ENCODE data around the gene LRIG2. TPM values are rescaled to one million over a fixed set of nuclear protein-coding genes. Genes with fewer than 3 reads are reported as not detected.

The LRIG2 gene
- total and polyA plus RNA-seq, 5 donors from 2014 or later, result 2.4 to 31.1 (median 5.8) TPM

DNA sequence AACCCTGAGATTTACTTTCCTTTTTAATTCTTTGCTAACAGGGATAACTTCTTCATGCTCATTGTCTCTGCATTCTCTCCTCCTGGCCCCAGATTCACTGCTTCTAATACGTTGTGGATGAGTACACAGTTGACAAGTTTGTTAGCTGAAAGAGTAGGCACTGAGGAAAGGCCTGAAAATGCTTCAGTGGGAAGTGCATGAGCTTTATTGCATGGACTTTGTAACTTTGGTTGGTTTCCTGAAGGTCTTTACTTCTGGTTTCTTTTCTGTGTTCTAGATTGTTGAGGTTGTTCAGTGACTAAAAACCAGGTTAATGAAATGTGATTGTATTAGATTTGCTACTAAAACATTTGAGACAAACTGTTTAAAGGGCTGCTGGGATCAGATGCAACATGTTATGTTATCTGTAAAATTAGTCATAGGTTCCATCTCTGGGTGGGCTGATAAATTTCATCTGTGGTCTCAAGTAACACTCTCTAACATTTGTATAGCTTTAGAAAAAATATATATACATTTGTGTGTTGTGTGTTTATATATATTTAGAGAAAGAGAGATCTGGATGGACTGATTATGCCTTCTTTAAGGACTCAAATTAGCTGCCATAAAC lies 19.1 kb downstream of the LRIG2 start:
- peaks cover 38% of the 10 kb centered on the region for H3K36me3 ChIP-seq (ENCODE audit: control insufficient read depth, insufficient read depth, low read length)
- peaks cover under 1% of the 10 kb centered on the region for H3K4me1 ChIP-seq (ENCODE audit: control insufficient read depth, insufficient read depth, low read length, poor library complexity, severe bottlenecking)
- Mint-ChIP-seq H3K27me3 (no peaks in the 10 kb centered on the region), H3K27ac (peak overlapping the region; percentile 12 to 75 (median 48)), H3K9me3 (no peaks in the 10 kb centered on the region), H3K36me3 (peaks cover 44% of the 10 kb centered on the region), H3K4me3 (no peak overlapping the region), H3K4me1 (peaks cover 27 to 40% (median 34%) of the 10 kb centered on the region in 4 donors)
- DNase-seq, result no peak
- no peak for ATAC-seq (ENCODE audit: low read depth in 2 of 2)
- H3K27ac ChIP-seq (ENCODE audit: insufficient read depth, low read length, poor library complexity, severe bottlenecking), result no peak overlapping the region
- H3K27me3 ChIP-seq (ENCODE audit: control insufficient read depth, insufficient read depth, low read length), result no peaks in the 10 kb centered on the region
- H3K9me3 ChIP-seq (ENCODE audit: control insufficient read depth in 2 of 2, low read length in 2 of 2), result no peaks in the 10 kb centered on the region
- no peak overlapping the region for H3K4me3 ChIP-seq (ENCODE audit: low read depth, low read length)

DNA sequence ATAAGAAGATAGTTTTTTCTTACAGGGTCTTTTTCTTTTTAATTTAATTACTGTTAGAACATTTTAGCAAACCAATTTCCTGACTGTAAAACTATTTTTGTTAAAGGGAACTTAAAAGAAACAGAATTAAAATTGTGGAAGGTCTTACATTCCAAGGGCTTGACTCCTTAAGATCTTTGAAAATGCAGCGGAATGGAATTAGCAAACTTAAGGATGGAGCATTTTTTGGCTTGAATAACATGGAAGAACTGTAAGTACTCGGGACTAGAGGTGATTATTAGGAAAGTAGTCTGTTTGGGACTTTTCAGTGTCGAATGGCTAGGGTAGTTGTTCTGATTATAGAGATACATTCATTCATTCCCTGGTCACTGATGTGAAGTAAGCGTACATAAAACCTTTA lies 21.5 kb downstream of the LRIG2 start:
- H3K9me3 ChIP-seq (ENCODE audit: control insufficient read depth in 2 of 2, low read length in 2 of 2), result no peaks in the 10 kb centered on the region
- DNase-seq, result no peak
- no peak overlapping the region for H3K4me3 Mint-ChIP-seq
- H3K4me1 Mint-ChIP-seq, result peaks cover 12 to 20% (median 17%) of the 10 kb centered on the region in 4 donors
- no peak for ATAC-seq (ENCODE audit: low read depth in 2 of 2)
- H3K36me3 Mint-ChIP-seq, result peaks cover 42% of the 10 kb centered on the region
- H3K4me1 ChIP-seq (ENCODE audit: control insufficient read depth, insufficient read depth, low read length, poor library complexity, severe bottlenecking), result no peaks in the 10 kb centered on the region
- H3K27me3 Mint-ChIP-seq, result no peaks in the 10 kb centered on the region
- H3K9me3 Mint-ChIP-seq, result no peaks in the 10 kb centered on the region
- no peak overlapping the region for H3K4me3 ChIP-seq (ENCODE audit: low read depth, low read length)
- no peaks in the 10 kb centered on the region for H3K27me3 ChIP-seq (ENCODE audit: control insufficient read depth, insufficient read depth, low read length)
- no peak overlapping the region for H3K27ac Mint-ChIP-seq
- peaks cover 61% of the 10 kb centered on the region for H3K36me3 ChIP-seq (ENCODE audit: control insufficient read depth, insufficient read depth, low read length)
- no peak overlapping the region for H3K27ac ChIP-seq (ENCODE audit: insufficient read depth, low read length, poor library complexity, severe bottlenecking)

DNA sequence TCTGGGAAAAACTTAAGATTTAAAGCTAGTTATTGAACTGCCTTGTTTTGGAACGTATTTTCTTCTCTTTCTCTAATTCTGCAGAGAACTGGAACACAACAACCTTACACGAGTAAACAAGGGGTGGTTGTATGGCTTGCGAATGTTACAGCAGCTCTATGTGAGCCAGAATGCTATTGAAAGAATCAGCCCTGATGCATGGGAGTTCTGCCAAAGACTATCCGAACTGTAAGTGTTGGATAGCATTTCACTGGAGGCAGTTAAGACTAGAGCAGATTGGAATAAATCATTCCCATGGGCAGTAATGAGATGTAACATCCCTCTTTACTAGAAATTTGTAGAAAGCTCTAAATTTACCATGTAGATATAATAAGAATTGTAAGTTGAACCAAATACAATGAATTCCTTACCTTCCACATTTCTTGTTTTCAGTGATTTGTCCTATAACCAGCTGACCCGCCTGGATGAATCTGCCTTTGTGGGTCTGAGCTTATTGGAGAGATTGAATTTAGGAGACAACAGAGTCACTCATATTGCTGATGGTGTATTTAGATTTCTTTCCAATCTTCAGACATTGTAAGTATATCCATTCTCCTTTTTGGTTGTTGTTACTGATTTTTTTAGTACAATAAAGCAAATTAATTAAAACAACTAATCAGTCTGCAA lies 22.9 kb downstream of the LRIG2 start:
- no peak overlapping the region for H3K27ac ChIP-seq (ENCODE audit: insufficient read depth, low read length, poor library complexity, severe bottlenecking)
- DNase-seq (no peak), ATAC-seq (ENCODE audit: low read depth in 2 of 2) (no peak)
- peaks cover 75% of the 10 kb centered on the region for H3K36me3 ChIP-seq (ENCODE audit: control insufficient read depth, insufficient read depth, low read length)
- H3K4me1 Mint-ChIP-seq, result peaks cover 8 to 15% (median 13%) of the 10 kb centered on the region in 4 donors
- H3K4me1 ChIP-seq (ENCODE audit: control insufficient read depth, insufficient read depth, low read length, poor library complexity, severe bottlenecking), result no peaks in the 10 kb centered on the region
- H3K9me3 ChIP-seq (ENCODE audit: control insufficient read depth in 2 of 2, low read length in 2 of 2), result no peaks in the 10 kb centered on the region
- H3K4me3 ChIP-seq (ENCODE audit: low read depth, low read length), result no peak overlapping the region
- H3K9me3 Mint-ChIP-seq, result no peaks in the 10 kb centered on the region
- no peak overlapping the region for H3K27ac Mint-ChIP-seq
- no peaks in the 10 kb centered on the region for H3K27me3 Mint-ChIP-seq
- H3K36me3 Mint-ChIP-seq, result peaks cover 49% of the 10 kb centered on the region
- H3K27me3 ChIP-seq (ENCODE audit: control insufficient read depth, insufficient read depth, low read length), result no peaks in the 10 kb centered on the region
- H3K4me3 Mint-ChIP-seq, result no peak overlapping the region

- H3K36me3 Mint-ChIP-seq, result peaks cover 52% of the 10 kb centered on the region
- H3K27ac Mint-ChIP-seq, result no peak overlapping the region
- H3K27me3 Mint-ChIP-seq, result no peaks in the 10 kb centered on the region
- H3K4me1 Mint-ChIP-seq, result peaks cover 7 to 12% (median 12%) of the 10 kb centered on the region in 4 donors
- no peaks in the 10 kb centered on the region for H3K9me3 ChIP-seq (ENCODE audit: control insufficient read depth in 2 of 2, low read length in 2 of 2)
- H3K36me3 ChIP-seq (ENCODE audit: control insufficient read depth, insufficient read depth, low read length), result peaks cover 78% of the 10 kb centered on the region
- H3K9me3 Mint-ChIP-seq, result no peaks in the 10 kb centered on the region
- H3K27ac ChIP-seq (ENCODE audit: insufficient read depth, low read length, poor library complexity, severe bottlenecking), result no peak overlapping the region
- ATAC-seq (ENCODE audit: low read depth in 2 of 2) (no peak), DNase-seq (no peak)
- no peak overlapping the region for H3K4me3 ChIP-seq (ENCODE audit: low read depth, low read length)
- H3K4me1 ChIP-seq (ENCODE audit: control insufficient read depth, insufficient read depth, low read length, poor library complexity, severe bottlenecking), result no peaks in the 10 kb centered on the region
- H3K4me3 Mint-ChIP-seq, result no peak overlapping the region
- H3K27me3 ChIP-seq (ENCODE audit: control insufficient read depth, insufficient read depth, low read length), result no peaks in the 10 kb centered on the region
Observed at GRCh38 chr1:113096493-113096892, 23.5 kb downstream of the LRIG2 start.

GRCh38 chr1:113101588-113101987 lies 28.6 kb downstream of the LRIG2 start:
- H3K9me3 Mint-ChIP-seq, result no peaks in the 10 kb centered on the region
- H3K4me3 ChIP-seq (ENCODE audit: low read depth, low read length), result no peak overlapping the region
- ATAC-seq (ENCODE audit: low read depth in 2 of 2) (no peak), DNase-seq (no peak)
- H3K27ac Mint-ChIP-seq, result peak overlapping the region in 2 of 3 donors; percentile 47 to 75
- no peaks in the 10 kb centered on the region for H3K4me1 ChIP-seq (ENCODE audit: control insufficient read depth, insufficient read depth, low read length, poor library complexity, severe bottlenecking)
- H3K4me1 Mint-ChIP-seq, result peaks cover 0 to 2% (median under 1%) of the 10 kb centered on the region in 4 donors
- H3K27ac ChIP-seq (ENCODE audit: insufficient read depth, low read length, poor library complexity, severe bottlenecking), result no peak overlapping the region
- no peaks in the 10 kb centered on the region for H3K9me3 ChIP-seq (ENCODE audit: control insufficient read depth in 2 of 2, low read length in 2 of 2)
- H3K27me3 ChIP-seq (ENCODE audit: control insufficient read depth, insufficient read depth, low read length), result no peaks in the 10 kb centered on the region
- H3K27me3 Mint-ChIP-seq, result no peaks in the 10 kb centered on the region
- no peak overlapping the region for H3K4me3 Mint-ChIP-seq
- peaks cover 47% of the 10 kb centered on the region for H3K36me3 Mint-ChIP-seq
- H3K36me3 ChIP-seq (ENCODE audit: control insufficient read depth, insufficient read depth, low read length), result peaks cover 89% of the 10 kb centered on the region

DNA sequence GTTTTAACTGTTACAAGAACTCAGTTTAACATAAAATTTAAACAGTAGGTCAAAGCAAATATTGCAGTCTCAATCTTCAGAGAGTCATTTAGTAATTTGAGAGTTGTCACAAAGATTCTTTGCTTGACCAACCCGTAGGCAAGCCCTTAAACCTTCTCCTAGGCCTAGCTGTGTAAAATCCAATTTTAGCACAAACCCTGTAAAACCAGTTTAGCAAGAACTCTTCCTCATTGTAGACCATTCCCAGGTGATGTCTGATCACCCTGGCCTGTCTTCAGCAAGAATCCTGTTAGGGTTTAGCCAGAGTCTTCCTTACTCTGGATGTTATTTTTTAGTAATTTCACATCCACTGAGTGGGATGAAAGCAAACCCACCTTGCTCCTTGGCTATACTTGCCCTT lies 30.1 kb downstream of the LRIG2 start:
- H3K4me1 ChIP-seq (ENCODE audit: control insufficient read depth, insufficient read depth, low read length, poor library complexity, severe bottlenecking), result no peaks in the 10 kb centered on the region
- H3K4me3 Mint-ChIP-seq, result no peak overlapping the region
- DNase-seq (no peak), ATAC-seq (ENCODE audit: low read depth in 2 of 2) (no peak)
- peak overlapping the region; percentile 35 to 72 (median 42) for H3K27ac Mint-ChIP-seq
- H3K36me3 Mint-ChIP-seq, result peaks cover 53% of the 10 kb centered on the region
- H3K27ac ChIP-seq (ENCODE audit: insufficient read depth, low read length, poor library complexity, severe bottlenecking), result no peak overlapping the region
- H3K9me3 Mint-ChIP-seq, result no peaks in the 10 kb centered on the region
- peaks cover 89% of the 10 kb centered on the region for H3K36me3 ChIP-seq (ENCODE audit: control insufficient read depth, insufficient read depth, low read length)
- H3K4me1 Mint-ChIP-seq, result peaks cover 0 to 5% (median 3%) of the 10 kb centered on the region in 4 donors
- no peaks in the 10 kb centered on the region for H3K27me3 ChIP-seq (ENCODE audit: control insufficient read depth, insufficient read depth, low read length)
- no peaks in the 10 kb centered on the region for H3K9me3 ChIP-seq (ENCODE audit: control insufficient read depth in 2 of 2, low read length in 2 of 2)
- H3K4me3 ChIP-seq (ENCODE audit: low read depth, low read length), result no peak overlapping the region
- no peaks in the 10 kb centered on the region for H3K27me3 Mint-ChIP-seq

GRCh38 chr1:113103977-113104376 lies 31.0 kb downstream of the LRIG2 start:
- Mint-ChIP-seq H3K27me3 (no peaks in the 10 kb centered on the region), H3K27ac (peak overlapping the region in 2 of 3 donors; percentile 48 to 86), H3K4me1 (peaks cover 0 to 5% (median 3%) of the 10 kb centered on the region in 4 donors), H3K36me3 (peaks cover 55% of the 10 kb centered on the region), H3K4me3 (peak overlapping the region in 1 of 4 donors; percentile 51), H3K9me3 (no peaks in the 10 kb centered on the region)
- Histone ChIP-seq H3K9me3 (ENCODE audit: control insufficient read depth in 2 of 2, low read length in 2 of 2) (no peaks in the 10 kb centered on the region), H3K27ac (ENCODE audit: insufficient read depth, low read length, poor library complexity, severe bottlenecking) (no peak overlapping the region), H3K4me1 (ENCODE audit: control insufficient read depth, insufficient read depth, low read length, poor library complexity, severe bottlenecking) (no peaks in the 10 kb centered on the region), H3K27me3 (ENCODE audit: control insufficient read depth, insufficient read depth, low read length) (no peaks in the 10 kb centered on the region), H3K4me3 (ENCODE audit: low read depth, low read length) (no peak overlapping the region), H3K36me3 (ENCODE audit: control insufficient read depth, insufficient read depth, low read length) (peaks cover 87% of the 10 kb centered on the region)
- DNase-seq, result no peak
- ATAC-seq (ENCODE audit: low read depth in 2 of 2), result no peak

GRCh38 chr1:113106910-113107309 lies 33.9 kb downstream of the LRIG2 start:
- no peak for DNase-seq
- Histone ChIP-seq H3K4me1 (ENCODE audit: control insufficient read depth, insufficient read depth, low read length, poor library complexity, severe bottlenecking) (no peaks in the 10 kb centered on the region), H3K4me3 (ENCODE audit: low read depth, low read length) (no peak overlapping the region), H3K36me3 (ENCODE audit: control insufficient read depth, insufficient read depth, low read length) (peaks cover 91% of the 10 kb centered on the region), H3K9me3 (ENCODE audit: control insufficient read depth in 2 of 2, low read length in 2 of 2) (no peaks in the 10 kb centered on the region), H3K27ac (ENCODE audit: insufficient read depth, low read length, poor library complexity, severe bottlenecking) (no peak overlapping the region), H3K27me3 (ENCODE audit: control insufficient read depth, insufficient read depth, low read length) (no peaks in the 10 kb centered on the region)
- no peak for ATAC-seq (ENCODE audit: low read depth in 2 of 2)
- H3K27me3 Mint-ChIP-seq, result no peaks in the 10 kb centered on the region
- peak overlapping the region in 1 of 3 donors; percentile 26 for H3K27ac Mint-ChIP-seq
- H3K36me3 Mint-ChIP-seq, result peaks cover 54% of the 10 kb centered on the region
- no peaks in the 10 kb centered on the region for H3K9me3 Mint-ChIP-seq
- H3K4me1 Mint-ChIP-seq, result peaks cover 0 to 5% (median 4%) of the 10 kb centered on the region in 4 donors
- H3K4me3 Mint-ChIP-seq, result no peak overlapping the region

All from CD4-positive, CD25-positive, alpha-beta regulatory T cell (primary cell).